Left kidney (tissue), 2 donors: ENCODE data around the gene R3HCC1L. TPM values are rescaled to one million over a fixed set of nuclear protein-coding genes. Genes with fewer than 3 reads are reported as not detected.

ENCODE experiments used
- DNase-seq: peaks from one replicate; pipeline ENCODE4 v3.0.0-alpha.2; 2013
- polyA plus RNA-seq: library from polyadenylated mRNA; unstranded; fragments of 120-200 nt; gene quantifications from one replicate; pipeline ENCODE4 v1.2.1, GENCODE V29; 2013; ENCODE audit not compliant: insufficient read length

R3HCC1L gene
- polyA plus RNA-seq, 1 donor = 23.3 TPM

DNA sequence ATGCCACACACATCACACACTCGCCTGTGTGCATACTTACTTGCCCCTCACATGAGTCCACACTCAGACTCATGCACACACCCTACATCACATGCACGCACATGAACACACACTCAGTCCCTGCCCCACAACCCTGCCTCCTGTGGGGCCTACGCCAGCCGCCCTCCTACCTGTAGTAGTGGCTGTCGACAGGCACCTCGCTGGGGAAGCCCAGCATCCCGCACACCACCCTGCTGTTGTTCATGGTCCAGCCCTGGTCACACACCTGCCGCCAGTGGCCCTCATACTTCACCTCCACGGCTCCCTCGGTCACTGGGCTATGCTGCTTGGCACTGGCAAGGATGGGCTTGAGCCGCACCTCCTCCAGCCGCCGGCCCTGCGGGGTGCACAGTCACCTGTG lies 126.3 kb downstream of the R3HCC1L start:
- DNase-seq = no peak

DNA sequence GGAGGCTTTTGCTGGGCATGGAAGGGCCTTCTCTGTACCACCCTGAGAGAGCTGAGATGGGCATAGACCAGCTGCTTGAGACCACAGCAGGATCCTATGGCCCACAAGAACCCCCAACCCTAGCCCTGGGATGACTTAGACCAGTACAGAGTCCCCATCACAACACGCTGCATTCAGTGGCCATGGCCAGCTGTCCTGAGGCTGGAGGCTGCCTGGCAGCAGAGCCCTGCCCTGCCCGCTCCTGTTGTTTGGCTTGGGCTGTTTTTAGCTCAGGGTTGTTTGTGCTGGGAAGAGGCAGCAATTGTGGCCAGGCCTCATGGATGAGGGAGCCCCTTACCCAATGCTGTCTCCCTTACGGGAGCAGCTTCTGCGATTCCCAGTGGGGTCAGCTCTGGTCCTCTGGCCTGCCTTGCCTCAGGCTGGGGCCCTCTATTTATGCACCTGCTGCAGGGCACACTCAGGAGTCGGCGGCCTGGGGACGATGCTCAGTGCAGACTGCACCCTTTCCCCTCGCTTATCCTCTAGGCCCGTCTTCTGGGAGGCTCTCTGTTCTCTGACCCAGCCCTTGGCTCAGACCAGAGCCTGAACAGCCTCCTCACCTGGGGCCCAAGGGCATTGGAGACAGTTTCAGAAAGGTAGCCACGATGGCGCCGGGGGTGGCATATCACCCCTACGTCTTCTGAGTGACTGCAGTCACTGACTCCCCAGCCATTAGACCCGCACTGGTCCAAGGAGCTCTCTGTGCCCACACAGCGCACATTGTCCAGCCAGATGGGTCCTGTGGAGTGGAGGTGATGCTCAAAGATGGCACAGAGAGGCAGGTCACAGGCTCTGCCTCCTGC lies 127.2 kb downstream of the R3HCC1L start:
- no peak for DNase-seq

DNA sequence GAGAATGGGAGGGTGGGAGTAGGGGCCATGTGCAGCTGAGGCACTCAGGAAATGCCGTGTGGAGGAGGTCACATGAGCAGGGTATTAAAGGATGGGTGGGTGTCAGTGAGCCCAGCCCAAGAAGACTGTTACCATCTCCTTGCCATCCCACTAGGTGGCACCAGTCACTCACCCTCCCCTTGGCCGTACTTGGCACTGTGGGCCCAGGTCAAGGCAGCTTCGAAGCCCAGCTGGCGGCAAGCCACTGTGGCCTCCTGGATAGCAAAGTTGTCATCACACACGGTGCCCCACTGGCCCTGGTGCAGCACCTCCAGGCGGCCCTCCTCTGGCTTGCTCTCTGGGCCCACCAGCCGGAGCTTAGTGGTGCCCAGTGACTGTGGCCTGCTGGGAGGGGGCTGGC lies 128.1 kb downstream of the R3HCC1L start:
- no peak for DNase-seq

DNA sequence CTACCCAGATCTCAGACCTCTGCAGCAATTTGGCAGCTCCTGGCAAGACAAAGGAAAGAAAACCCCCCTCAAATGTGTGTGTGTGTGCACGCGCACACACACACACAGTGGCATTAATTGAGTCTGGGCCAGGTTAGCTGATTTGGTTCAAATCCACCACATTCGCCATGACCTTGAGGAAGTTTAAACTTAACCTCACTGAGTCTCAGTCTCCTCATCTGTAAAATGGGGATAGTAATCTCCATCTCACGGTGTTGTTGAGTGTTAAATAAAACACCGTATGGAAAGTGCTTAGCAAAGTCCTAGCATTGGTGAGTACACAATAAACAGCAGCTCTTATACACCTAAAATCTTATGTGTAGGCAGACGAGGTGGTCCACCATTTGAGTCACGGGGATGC lies 128.6 kb downstream of the R3HCC1L start:
- no peak for DNase-seq

DNA sequence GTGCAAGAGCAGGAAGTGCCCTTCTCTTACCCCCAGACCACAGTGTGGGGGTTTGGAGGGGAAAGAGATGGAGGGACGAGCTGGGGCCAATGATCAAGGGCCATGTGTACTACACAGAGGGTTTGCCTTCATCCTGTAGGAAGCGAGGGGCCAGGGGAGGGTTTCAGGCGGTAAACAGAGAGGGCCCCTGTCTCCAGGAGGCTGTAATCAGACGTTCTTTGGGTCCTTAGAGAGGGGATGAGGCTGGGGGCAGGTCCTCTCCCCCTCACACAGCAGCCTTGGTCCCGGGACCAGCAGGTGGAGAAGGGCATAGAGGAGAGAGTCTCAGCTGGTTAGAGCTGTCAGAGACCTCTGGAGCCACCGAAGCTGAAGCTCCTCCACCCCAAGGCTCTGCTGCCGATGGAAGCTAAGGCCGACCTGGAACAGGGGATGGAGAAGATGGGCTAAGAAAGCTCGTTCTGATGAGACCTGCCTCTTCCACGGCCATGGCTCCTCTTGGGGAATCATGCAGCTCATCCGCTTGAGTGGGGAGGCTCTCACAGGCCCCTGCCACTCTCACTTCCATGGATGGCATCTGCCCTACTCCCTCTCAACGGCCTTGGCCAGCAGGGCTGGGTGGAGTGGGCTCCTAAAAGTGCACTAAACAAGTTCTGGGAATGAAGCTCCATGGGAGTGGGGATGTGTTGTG lies 130.1 kb downstream of the R3HCC1L start:
- DNase-seq = no peak

DNA sequence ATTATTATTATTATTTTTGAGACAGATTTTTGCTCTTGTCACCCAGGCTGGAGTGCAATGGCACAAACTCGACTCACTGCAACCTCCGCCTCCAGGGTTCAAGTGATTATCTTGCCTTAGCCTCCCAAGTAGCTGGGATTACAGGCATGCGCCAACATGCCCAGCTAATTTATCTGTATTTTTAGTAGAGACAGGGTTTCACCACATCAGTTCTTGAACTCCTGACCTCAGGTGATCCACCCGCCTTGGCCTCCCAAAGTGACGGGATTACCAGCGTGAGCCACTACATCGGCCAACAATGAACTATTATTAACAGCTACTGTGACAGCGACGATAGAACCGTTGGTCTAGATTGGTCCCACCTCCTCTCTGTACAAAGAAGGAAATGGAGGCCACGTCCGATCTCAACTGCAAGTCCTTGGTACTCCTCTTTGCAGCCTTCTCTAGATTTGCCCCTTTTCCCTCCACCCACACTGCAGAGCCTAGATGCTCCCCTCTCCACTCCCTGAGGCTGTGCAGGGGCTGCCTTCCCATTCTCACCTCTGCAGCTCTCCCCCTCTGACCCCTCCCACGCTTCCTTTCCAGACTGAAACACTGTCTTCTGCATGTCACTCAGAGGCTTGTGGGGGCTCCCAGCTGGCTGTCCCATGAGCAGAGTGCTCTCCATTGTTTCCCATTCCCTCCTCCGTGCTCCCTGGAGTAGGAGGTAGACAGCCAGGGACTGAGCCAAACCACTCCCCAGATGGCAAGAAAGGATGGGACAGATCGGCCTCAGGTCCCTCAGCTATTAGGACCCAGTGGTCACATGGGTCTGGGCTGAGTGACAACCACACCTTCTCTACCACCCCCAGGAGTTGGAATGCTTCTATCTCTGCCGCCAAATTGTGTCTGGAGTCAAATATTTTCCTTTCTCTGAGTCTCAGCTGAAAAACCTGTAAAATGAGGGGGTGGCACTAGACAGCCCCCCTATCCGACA lies 131.2 kb downstream of the R3HCC1L start:
- no peak for DNase-seq

DNA sequence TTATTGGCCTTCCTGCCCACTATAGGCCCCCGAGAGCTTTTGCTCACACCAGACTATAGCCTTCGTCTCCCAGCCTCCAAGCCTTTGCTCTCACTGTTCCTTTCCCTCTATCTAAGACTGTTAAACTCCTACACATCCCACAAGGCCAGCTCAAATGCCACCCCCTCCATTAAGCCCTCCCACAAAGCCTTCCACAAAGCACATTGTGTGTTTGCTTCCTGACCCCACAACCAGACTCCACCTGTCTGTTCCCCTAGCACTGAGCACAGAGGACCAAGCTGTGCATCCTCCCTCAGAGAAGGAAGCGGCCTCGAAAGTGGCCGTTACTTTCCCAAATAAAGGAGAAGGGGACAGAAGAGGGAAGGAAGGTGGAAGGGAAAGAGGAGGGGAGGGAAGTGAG lies 132.2 kb downstream of the R3HCC1L start:
- no peak for DNase-seq

DNA sequence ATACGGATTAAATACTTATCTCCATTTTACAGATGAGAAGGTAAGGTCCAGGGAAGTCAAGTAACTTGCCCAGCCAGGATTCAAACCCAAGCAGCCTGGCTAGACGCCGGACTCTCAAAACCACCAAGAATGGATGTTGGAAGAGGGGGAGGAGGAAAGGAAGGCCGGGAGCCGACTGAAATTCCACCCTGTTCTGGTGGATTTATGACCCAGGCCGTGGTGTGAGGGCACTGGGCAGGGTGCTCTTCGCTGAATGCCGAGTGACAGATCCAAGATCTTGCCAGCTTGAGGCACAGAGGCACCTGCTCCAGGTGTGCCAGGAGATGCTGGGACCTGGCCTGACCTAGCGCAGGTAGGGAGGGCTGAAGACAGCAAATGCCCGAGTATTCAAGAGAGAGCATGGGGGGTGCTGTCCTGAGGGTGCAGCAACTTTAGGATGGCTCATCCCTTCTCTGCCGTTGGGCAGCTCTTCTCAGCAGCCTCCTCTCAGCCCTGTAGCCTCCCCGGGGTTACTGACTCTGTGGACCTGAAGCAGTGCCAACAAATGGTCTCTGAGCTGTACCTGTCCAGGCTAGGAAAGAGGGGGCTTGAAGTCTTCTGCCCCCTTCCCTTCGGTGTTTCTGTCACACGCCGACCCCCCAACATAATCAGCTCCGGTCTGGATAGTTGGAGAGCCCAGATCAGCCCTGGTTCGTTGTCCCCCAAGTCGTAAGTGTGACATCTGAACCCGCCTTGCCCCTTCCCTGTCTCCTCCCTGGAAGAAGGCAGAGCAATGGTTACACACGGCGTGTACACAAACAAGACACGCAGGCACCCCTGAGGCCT lies 132.8 kb downstream of the R3HCC1L start:
- no peak for DNase-seq

DNA sequence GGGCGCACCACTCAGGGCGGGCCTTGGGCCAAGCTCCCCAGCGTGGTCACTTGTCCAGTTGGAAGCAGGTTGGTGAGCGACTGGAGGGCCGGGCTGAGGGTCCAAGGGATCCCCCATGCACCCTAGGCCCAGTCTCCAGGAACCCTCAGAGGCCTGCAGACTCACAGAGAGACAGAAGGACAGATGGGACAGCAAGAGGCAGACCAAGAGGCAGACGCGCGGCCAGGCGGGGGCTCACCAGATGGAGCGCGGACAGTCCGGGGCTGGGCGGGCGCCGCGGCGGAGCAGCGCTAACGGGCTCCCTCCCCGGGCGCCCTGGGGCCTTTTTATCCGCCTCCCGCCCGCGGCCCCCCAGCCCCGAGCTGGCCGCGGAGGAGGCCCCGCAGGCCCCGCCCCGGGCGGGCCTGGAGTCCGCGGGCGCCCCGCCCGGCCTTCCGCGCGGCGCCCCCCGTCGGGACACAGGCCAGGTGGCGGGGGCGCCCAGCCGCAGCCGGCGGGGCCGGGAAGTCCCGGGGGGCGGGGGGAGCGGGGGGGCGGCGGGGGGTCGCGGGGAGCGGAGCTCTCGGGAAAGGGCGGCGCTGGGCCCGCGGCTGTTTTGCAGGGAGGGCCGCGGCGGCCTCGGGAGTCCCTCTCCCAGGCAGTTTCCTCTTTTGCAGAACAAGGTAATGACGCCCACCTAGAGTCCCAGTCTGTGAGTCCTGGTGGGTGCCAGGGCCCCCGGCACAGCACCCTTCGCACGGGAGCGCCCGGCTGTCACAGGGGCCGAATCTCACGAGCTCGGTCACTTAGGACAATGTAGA lies 133.6 kb downstream of the R3HCC1L start, which contains the start of gene LOXL4:
Gene LOXL4 (minus strand): TSS at position 301 of the 800 bp plus-strand sequence. CDS start 5,175 bp downstream, outside the sequence.
- DNase-seq = no peak

DNA sequence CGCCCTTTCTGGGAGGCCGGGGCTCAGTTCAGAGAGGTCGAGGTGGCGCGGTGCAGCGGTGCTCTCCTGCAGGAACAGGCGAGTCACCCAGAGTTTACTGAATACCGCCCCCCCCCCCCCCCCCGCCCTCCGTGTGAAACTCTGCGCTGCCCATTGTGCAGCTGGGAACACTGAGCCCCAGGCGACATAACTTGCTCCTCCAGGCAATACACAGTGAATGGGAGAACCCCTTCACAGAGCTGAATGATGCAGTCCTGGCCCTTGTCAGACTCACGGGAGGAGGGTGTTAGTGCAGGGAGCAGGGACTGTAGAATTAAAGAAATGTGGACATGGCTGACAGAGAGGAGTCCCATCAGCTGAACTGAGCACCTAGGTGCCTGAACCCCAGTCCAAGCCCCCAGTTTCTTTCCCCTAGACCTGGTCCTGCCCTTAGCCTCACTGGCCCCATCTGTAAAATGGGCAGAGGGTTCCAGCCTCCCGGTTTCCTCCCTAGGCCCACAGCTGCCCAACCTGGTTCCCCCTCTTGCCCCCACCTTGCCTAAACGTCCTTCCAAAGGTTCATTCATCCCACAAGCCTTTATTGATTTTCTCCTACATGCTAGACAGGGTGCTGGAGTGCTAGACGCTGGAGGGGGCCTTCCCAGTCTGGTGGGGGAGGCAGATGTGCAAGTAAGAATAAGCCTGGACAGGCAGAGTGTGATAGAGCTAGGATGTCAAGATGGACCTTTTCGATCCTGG lies 134.4 kb downstream of the R3HCC1L start:
- no peak for DNase-seq

DNA sequence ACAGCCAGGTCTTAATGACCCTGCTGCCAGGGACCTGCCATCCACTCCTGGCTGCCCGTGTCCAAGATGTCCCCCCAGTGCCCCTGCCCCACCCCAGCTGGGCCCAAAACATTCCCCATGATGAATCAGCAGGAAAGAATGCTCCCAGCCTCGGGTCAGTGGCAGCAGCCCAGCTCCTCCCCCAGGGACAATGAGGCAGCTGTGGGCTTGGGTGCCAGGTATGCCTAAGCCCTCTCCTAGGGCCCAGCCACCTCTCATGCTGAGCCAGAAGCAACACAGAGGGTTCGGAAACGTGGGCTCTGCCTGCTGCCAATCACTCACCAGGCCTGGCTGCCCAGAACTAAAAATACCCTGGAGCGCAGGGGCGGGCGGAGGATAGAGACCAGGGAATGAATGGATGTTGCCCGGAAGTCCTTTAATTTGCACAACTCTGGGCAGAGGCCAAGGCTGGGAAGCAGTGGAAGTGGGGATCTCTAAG lies 135.0 kb downstream of the R3HCC1L start:
- DNase-seq = no peak

DNA sequence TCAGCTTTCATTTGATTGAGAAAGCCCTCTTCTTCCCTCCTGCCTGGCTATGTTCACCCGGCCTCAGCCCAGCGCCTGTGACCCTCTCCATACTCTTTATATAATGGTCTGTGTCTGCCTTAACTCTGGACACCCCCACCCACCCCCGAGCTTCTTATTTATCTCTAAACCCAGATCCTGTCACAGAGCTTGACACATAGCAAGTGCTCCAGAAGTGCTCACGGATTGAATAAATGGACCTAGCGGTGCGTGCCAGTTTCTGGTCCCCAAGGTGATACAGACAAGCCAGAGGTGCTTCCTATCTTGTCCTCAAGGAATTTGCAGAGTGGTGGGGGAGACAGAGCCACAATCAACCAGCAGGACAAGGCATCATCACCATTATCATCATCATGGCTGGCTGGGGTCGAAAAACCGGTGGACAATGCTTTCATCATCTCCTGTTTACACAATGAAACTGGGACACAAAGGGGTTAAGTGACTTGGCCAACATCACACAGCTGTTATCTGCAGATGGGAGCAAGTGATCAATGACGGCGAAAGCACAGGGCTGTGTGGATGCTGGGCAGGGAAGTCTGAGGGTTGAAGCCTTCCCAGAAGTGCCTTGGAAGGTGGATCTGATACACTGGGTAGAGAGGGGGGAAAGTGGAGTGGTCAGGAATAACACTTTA lies 135.8 kb downstream of the R3HCC1L start:
- DNase-seq = no peak

DNA sequence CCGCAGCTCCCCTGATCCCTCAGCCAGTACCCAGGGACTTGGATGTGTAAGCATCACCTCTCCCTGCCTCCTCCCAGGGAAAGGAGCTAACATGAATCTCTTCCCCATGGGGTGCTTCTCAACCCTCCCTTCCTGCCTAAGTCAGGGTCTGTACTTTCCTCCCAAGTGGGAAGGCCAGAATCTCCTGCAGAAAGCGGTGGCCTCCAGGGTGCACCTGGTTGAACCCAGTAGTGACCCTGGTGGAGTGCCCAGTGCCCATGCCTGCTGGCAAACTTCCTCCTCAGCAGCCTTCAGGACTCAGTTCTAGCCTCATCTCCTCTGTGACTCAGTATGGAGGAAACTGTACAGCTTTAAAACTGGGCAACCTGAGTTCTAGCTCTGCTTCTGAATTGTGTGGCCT lies 136.3 kb downstream of the R3HCC1L start:
- DNase-seq = no peak

DNA sequence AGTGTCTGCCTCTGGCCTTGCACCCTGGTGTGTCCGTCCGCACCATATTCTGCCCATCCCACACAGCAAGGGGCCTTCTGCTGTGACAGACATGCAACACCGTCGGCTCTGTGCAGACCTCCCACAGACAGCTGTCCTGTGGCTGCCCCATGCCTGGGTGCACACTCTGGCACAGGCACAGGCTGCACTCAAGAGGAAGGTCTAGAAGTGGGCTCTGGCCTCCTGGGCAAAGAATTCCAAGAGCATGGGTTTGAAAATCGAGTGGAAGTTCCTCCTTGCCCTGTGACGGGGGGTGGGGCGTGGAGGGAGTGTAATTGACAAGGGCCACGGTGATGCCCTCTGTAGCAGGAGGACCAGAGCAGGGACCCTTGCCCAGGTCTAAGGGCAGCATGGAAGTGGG lies 137.8 kb downstream of the R3HCC1L start:
- no peak for DNase-seq

DNA sequence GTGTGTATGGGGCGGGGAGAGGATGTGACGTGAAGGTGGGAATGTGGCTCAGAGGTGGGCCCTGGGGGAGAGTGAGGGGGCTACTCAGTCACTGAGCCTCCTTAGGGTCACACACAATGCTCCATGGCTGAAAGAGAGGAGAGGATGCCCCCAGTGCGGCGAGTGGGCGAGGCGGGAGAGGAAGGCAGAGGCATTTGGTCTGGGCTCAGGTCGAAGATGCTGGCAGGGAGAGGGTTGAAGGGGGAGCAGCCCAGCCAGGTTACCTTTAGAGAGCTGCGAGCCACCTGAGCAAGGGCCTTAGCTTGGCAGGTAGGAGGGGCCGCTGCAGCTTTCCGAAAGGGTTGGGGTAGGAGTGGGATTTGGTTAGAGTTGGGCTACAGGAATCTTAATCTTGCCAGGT lies 138.2 kb downstream of the R3HCC1L start:
- no peak for DNase-seq

DNA sequence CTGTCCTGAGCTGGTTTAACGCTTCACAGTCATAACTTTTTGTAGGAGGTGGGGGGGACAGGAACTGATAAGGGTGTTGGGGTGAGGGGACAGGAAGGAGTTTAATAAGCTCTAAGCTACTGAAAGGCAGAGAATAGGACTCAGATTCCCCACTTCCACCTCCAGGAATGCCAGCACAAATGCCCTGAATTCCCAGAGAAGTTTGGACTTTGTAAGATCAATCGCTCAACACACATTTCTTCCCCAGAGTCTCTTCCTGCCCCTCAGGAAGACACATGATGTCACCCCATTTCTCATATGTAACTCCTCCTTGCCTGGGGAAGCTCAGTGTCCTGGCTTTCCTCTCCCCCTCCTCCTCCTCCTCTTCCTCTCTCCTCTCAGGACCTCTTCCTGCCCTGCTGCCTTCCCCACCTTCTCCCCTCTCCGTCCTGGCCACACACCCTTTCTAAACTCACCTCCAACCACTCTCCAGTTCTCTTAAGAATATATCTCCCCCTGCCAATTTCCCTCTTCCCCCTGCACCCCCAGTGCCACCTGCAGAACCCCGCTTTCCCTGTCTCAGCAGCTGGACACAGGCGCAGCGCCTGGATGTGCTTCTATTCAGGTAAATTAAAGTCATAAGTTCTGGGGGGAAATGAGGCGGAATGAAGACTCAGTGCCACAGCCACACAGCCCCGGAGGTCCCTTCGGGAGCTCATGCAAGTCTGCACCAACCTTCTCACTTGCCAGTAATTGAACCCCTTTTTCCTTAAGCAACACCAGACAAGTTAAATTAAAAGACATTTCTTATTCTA lies 138.8 kb downstream of the R3HCC1L start:
- no peak for DNase-seq

DNA sequence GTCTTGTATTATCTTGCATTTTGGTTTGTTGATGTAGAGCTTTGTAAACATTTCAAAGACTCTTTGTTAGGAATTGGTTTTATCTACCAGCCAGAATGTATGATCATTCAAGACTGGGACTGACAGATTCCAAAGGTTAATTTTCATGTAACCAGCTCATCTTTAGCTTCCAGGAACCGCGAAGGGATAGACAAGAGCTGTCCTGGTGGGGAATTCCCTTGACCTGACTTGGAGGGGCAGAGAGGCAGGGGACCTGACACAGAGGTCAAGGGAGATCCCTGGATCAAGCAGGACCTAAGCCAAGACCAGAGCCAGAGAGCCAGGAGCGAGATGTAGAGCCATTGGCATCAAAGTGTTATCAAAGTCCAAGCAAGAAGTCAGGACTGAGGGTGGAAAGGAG lies 140.1 kb downstream of the R3HCC1L start:
- DNase-seq = no peak

DNA sequence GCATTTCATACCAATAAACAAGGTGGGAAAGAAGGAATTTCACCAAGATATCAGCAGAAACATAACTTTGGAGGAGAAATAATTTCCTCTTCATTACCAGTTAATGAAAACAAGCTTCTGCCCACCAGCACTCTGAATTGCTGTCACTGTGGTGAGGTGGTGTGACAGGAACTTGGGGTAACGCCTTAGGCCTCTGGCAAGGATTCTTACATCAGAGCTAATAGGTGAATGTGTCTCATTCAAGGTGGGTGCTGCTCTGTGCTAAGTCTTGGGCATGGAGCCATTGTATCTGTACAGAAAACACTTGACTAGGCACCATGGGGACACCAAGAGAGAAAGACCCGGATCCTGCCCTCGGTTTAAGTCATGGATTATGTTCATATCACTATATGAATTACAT lies 141.9 kb downstream of the R3HCC1L start:
- no peak for DNase-seq
